ENCODE data around the gene AIG1. TPM values are rescaled to one million over a fixed set of nuclear protein-coding genes. Genes with fewer than 3 reads are reported as not detected.
"Not testable (repeated sequence)": the region's sequence is repeated elsewhere in the genome, so short reads cannot be mapped to it uniquely, and the experiment has no call there.

AIG1 gene
- polyA plus RNA-seq, 1 of the 3 experiments (the other 2 are of a cell fraction), result 36.8 TPM

DNA sequence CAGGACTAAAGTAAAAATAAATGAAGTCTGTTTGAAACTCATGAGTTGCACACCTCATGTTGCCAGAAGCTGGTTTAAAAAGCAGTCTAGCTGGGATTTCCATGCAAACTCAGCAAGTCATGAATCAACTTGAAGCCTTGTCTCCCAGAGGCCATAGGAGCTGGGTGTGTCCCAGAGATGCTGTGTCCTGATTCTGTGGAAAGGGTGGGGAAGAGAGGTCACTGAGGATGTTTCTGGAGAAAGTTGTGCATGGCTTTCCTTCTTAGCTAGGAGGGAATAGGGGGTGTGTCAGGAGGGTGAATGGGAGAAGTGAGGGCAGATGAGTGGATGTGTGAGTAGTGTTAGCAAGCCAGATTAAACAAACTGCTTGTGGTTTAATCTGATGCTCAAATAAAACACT, 278.5 kb downstream of the AIG1 start:
- Histone ChIP-seq H3K27me3 (ENCODE audit: insufficient read depth) (no peaks in the 10 kb centered on the region), H3K36me3 (replicated peaks in 1 of 2; ENCODE audit: control insufficient read depth in 1 of 2, insufficient read depth in 2 of 2, low read length in 1 of 2) (peaks cover 0 to 5% of the 10 kb centered on the region in 2 experiments), H3K4me2 (no peak overlapping the region), H3K4me3 (ENCODE audit: low read depth in 2 of 2, low read length in 1 of 2) (no peak overlapping the region), H3K4me1 (ENCODE audit: control insufficient read depth in 1 of 2, insufficient read depth in 2 of 2, low read depth in 1 of 2, low read length in 1 of 2) (no peaks in the 10 kb centered on the region), H3K9me2 (no peaks in the 10 kb centered on the region), H4K20me1 (ENCODE audit: insufficient read depth) (no peaks in the 10 kb centered on the region), H2AFZ (ENCODE audit: low read depth) (no peak overlapping the region), H3K27ac (ENCODE audit: low read depth in 2 of 2, low read length in 1 of 2) (no peak overlapping the region), H3K79me2 (ENCODE audit: insufficient read depth) (no peaks in the 10 kb centered on the region), H3K9me3 (no peaks in the 10 kb centered on the region), H3F3A (replicated peaks; ENCODE audit: insufficient read depth) (peaks cover 11% of the 10 kb centered on the region), H3K9ac (no peak overlapping the region)
- ChIA-PET POLR2A (no interaction called here), CTCF (interaction anchor here (0.6 to 2.4 kb wide), 2 partner anchors 28 to 646 kb away, joined by 3 to 12 read pairs; no protein-coding TSS in a partner anchor)
- DNase-seq, result no peak
- no peak for TF ChIP-seq SMC3 (IDR thresholded peaks at IDR 0.05; ENCODE audit: low read depth, low read length)

DNA sequence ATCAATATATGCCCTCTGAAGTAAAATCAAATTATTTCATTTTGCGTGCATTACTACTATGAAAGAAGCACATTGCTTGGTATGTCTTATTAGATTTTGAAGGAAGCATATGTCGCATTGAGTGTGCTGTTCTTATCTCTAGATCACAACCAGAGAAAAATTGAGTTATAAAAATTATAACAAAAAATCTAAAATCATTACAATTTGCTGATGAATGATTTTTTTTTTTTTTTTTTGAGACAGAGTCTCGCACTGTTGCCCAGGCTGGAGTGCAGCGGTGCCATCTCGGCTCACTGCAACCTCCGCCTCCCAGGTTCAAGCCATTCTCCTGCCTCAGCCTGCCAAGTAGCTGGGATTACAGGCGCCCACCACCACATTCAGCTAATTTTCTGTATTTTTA, 284.8 kb downstream of the AIG1 start:
- CTCF ChIA-PET, result not testable (repeated sequence)

DNA sequence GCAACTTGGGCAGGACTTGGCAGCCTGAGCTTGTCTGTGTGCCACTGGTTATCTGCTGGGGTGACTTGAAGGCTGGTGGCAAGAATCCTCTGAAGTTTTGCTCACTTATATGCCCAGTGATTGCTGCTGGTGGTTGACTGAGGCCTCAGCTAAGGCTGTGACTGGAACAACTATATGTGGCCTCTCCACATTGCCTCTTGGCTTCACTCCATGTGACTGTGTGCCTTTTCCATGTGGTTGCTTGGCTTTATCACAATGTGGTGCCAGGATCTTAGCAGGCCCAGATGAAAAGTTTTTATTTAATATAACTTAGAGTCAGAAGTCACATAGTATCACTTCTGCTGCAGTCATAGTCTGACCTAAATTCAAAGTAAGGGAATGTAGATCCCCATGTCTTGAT, 285.3 kb downstream of the AIG1 start:
- Histone ChIP-seq H3K4me1 (ENCODE audit: control insufficient read depth in 1 of 2, insufficient read depth in 2 of 2, low read depth in 1 of 2, low read length in 1 of 2) (peaks cover 0 to 3% of the 10 kb centered on the region in 2 experiments; a peak in 1 of 4 replicates), H3K4me3 (ENCODE audit: low read depth in 2 of 2, low read length in 1 of 2) (no peak overlapping the region), H3K79me2 (ENCODE audit: insufficient read depth) (no peaks in the 10 kb centered on the region), H3K36me3 (replicated peaks in 1 of 2; ENCODE audit: control insufficient read depth in 1 of 2, insufficient read depth in 2 of 2, low read length in 1 of 2) (no peaks in the 10 kb centered on the region), H3K27ac (ENCODE audit: low read depth in 2 of 2, low read length in 1 of 2) (no peak overlapping the region), H3K27me3 (ENCODE audit: insufficient read depth) (no peaks in the 10 kb centered on the region), H3F3A (replicated peaks; ENCODE audit: insufficient read depth) (peaks cover 8% of the 10 kb centered on the region), H3K9me3 (no peaks in the 10 kb centered on the region), H2AFZ (ENCODE audit: low read depth) (no peak overlapping the region), H3K4me2 (no peak overlapping the region), H4K20me1 (ENCODE audit: insufficient read depth) (no peaks in the 10 kb centered on the region), H3K9me2 (no peaks in the 10 kb centered on the region), H3K9ac (no peak overlapping the region)
- ChIA-PET CTCF (no interaction called here), POLR2A (no interaction called here)
- no peak for DNase-seq
- TF ChIP-seq RFX5 (IDR thresholded peaks at IDR 0.05; ENCODE audit: low read length) (no peak), YY1 (IDR thresholded peaks at IDR 0.05; ENCODE audit: low read depth) (no peak), TAF1 (IDR thresholded peaks at IDR 0.05; ENCODE audit: borderline replicate concordance, low read depth, low read length) (no peak)
- TF ChIP-seq, protein P1, sequence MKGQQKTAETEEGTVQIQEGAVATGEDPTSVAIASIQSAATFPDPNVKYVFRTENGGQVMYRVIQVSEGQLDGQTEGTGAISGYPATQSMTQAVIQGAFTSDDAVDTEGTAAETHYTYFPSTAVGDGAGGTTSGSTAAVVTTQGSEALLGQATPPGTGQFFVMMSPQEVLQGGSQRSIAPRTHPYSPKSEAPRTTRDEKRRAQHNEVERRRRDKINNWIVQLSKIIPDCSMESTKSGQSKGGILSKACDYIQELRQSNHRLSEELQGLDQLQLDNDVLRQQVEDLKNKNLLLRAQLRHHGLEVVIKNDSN (IDR thresholded peaks at IDR 0.05; ENCODE audit: borderline replicate concordance, low read depth), result no peak

More for the DNA sequence above, 284.8 kb downstream of the AIG1 start:
- H3K4me2 ChIP-seq; H3K9ac ChIP-seq; H3K79me2 ChIP-seq (ENCODE audit: insufficient read depth); H3K4me1 ChIP-seq (ENCODE audit: control insufficient read depth in 1 of 2, insufficient read depth in 2 of 2, low read depth in 1 of 2, low read length in 1 of 2); H4K20me1 ChIP-seq (ENCODE audit: insufficient read depth); H3K9me2 ChIP-seq; DNase-seq; H3K27ac ChIP-seq (ENCODE audit: low read depth in 2 of 2, low read length in 1 of 2); H3K27me3 ChIP-seq (ENCODE audit: insufficient read depth); H2AFZ ChIP-seq (ENCODE audit: low read depth); H3K9me3 ChIP-seq; POLR2A ChIA-PET; H3F3A ChIP-seq (replicated peaks; ENCODE audit: insufficient read depth); H3K4me3 ChIP-seq (ENCODE audit: low read depth in 2 of 2, low read length in 1 of 2); H3K36me3 ChIP-seq (replicated peaks in 1 of 2; ENCODE audit: control insufficient read depth in 1 of 2, insufficient read depth in 2 of 2, low read length in 1 of 2): not testable (repeated sequence)
- WGBS (ENCODE audit: low lambda C conversion rate), result 88% methylated on average over 7 of the region's 7 CpGs

DNA sequence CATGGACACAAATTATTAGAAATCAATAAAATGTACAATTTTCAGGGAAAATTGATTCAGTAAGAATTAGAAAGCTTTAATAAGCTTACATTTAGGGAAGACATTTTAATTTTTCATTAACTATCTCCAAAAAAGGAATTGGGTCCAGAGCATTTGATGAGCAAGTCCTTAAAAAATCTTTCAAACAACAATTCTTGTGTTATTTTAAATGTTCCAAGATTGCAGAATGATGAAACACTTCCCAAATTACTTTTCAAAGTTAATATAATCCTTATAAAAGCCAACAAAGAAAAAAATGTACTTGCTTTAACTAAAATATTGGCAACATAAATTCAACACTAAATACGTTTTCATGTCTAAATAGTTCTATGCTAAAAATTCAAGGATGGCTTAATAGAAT, 287.8 kb downstream of the AIG1 start:
- Histone ChIP-seq H3K4me2 (no peak overlapping the region), H4K20me1 (ENCODE audit: insufficient read depth) (no peaks in the 10 kb centered on the region), H3K9me3 (no peaks in the 10 kb centered on the region), H3K4me1 (ENCODE audit: control insufficient read depth in 1 of 2, insufficient read depth in 2 of 2, low read depth in 1 of 2, low read length in 1 of 2) (peaks cover 0 to 3% of the 10 kb centered on the region in 2 experiments; a peak in 1 of 4 replicates), H3K9ac (no peak overlapping the region), H3F3A (replicated peaks; ENCODE audit: insufficient read depth) (peaks cover 8% of the 10 kb centered on the region), H3K36me3 (replicated peaks in 1 of 2; ENCODE audit: control insufficient read depth in 1 of 2, insufficient read depth in 2 of 2, low read length in 1 of 2) (no peaks in the 10 kb centered on the region), H2AFZ (ENCODE audit: low read depth) (no peak overlapping the region), H3K27me3 (ENCODE audit: insufficient read depth) (no peaks in the 10 kb centered on the region), H3K9me2 (no peaks in the 10 kb centered on the region), H3K27ac (ENCODE audit: low read depth in 2 of 2, low read length in 1 of 2) (no peak overlapping the region), H3K4me3 (ENCODE audit: low read depth in 2 of 2, low read length in 1 of 2) (no peak overlapping the region), H3K79me2 (ENCODE audit: insufficient read depth) (no peaks in the 10 kb centered on the region)
- DNase-seq, result no peak
- POLR2A ChIA-PET, result no interaction called here
- 82% methylated on average over 1 of the region's 1 CpG for WGBS (ENCODE audit: low lambda C conversion rate)
- CTCF ChIA-PET, result interaction anchor here (3.1 kb wide), 1 partner anchor 11 kb away, joined by 10 read pairs; no protein-coding TSS in a partner anchor
- TF ChIP-seq TCF12 (IDR thresholded peaks at IDR 0.05), result no peak
- TF ChIP-seq YY1 (IDR thresholded peaks at IDR 0.05; ENCODE audit: low read depth), result no peak
- no peak for TF ChIP-seq RFX5 (IDR thresholded peaks at IDR 0.05; ENCODE audit: low read length)
- TF ChIP-seq FOSL2 (IDR thresholded peaks at IDR 0.05; ENCODE audit: borderline replicate concordance, low read depth), result no peak
- TF ChIP-seq, protein P2, sequence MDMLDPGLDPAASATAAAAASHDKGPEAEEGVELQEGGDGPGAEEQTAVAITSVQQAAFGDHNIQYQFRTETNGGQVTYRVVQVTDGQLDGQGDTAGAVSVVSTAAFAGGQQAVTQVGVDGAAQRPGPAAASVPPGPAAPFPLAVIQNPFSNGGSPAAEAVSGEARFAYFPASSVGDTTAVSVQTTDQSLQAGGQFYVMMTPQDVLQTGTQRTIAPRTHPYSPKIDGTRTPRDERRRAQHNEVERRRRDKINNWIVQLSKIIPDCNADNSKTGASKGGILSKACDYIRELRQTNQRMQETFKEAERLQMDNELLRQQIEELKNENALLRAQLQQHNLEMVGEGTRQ (IDR thresholded peaks at IDR 0.05; ENCODE audit: borderline replicate concordance, low read depth, low read length), result no peak
- TF ChIP-seq GABPA (IDR thresholded peaks at IDR 0.05; ENCODE audit: low read depth), result no peak
- TF ChIP-seq CHD2 (IDR thresholded peaks at IDR 0.05; ENCODE audit: low read length, partially characterized antibody), result no peak
- no peak for TF ChIP-seq RAD21 (IDR thresholded peaks at IDR 0.05; ENCODE audit: low read length)
- no peak for TF ChIP-seq GATA2 (CRISPR knock-in tag; IDR thresholded peaks at IDR 0.05)
- no peak for TF ChIP-seq FOXJ3 (CRISPR knock-in tag; IDR thresholded peaks at IDR 0.05)
- no peak for TF ChIP-seq ELF1 (IDR thresholded peaks at IDR 0.05)
- no peak for TF ChIP-seq POLR2AphosphoS5 (IDR thresholded peaks at IDR 0.05; ENCODE audit: low read depth, low read length)
- no peak for TF ChIP-seq EP300 (IDR thresholded peaks at IDR 0.05; ENCODE audit: borderline replicate concordance in 1 of 2, low read depth in 1 of 2, low read length in 1 of 2)
- no peak for TF ChIP-seq MXI1 (IDR thresholded peaks at IDR 0.05; ENCODE audit: low read depth, low read length)
- TF ChIP-seq RCOR1 (IDR thresholded peaks at IDR 0.05; ENCODE audit: low read length), result no peak
- no peak for TF ChIP-seq SIN3A (IDR thresholded peaks at IDR 0.05; ENCODE audit: borderline replicate concordance, low read depth, low read length)
